GM18526 (cell line): ENCODE results near the gene SLX4IP.

ENCODE experiments used
- POLR2A ChIP-seq: IDR thresholded peaks from 3 replicates; pipeline ENCODE4 v1.6.1; 2011; ENCODE audit not compliant: insufficient read length; ENCODE audit errors: extremely low read depth

Gene SLX4IP

GRCh38 chr20:10672624-10673127 is 237.6 kb downstream of the SLX4IP start:
- peak; percentile 25 for TF ChIP-seq POLR2A

- TF ChIP-seq POLR2A = no peak
These were observed 238.2 kb downstream of the SLX4IP start for GRCh38 chr20:10673176-10673841.

- peak; percentile 81 for TF ChIP-seq POLR2A
These were observed 239.0 kb downstream of the SLX4IP start, which contains the start of gene JAG1 for GRCh38 chr20:10673842-10674683. Gene JAG1, minus strand, starts transcription at chr20:10673999. Its CDS starts 469 bp downstream, at chr20:10673530.

- TF ChIP-seq POLR2A = no peak
These were observed 239.8 kb downstream of the SLX4IP start for GRCh38 chr20:10674684-10675449.

GRCh38 chr20:10675450-10675848 is 240.3 kb downstream of the SLX4IP start:
- no peak for TF ChIP-seq POLR2A

GRCh38 chr20:10676518-10676917 is 241.4 kb downstream of the SLX4IP start:
- no peak for TF ChIP-seq POLR2A
